Mesenchymal stem cell (in vitro differentiated cells and primary cell): ENCODE data around the gene ABCG2.

Experiments used
- DNase-seq: peaks from one replicate; pipeline ENCODE4 v3.0.0-alpha.2; 2013
- H2AFZ ChIP-seq: one replicate; pipeline ENCODE4 v1.6.1; 2013; ENCODE audit warnings: low read depth, mild to moderate bottlenecking, control low read depth, inconsistent platforms, low read length, moderate library complexity
- H2AK5ac ChIP-seq: 2 replicates; pipeline ENCODE4 v1.6.1; 2013; ENCODE audit warnings: low read length, moderate library complexity, mild to moderate bottlenecking, inconsistent platforms; ENCODE audit not compliant: severe bottlenecking
- H2BK120ac ChIP-seq: one replicate; pipeline ENCODE4 v1.6.1; 2013; ENCODE audit warnings: low read depth, mild to moderate bottlenecking, inconsistent platforms, low read length, moderate library complexity
- H2BK12ac ChIP-seq, 2 experiments: one replicate each; pipeline ENCODE4 v1.6.1; 2013; ENCODE audit warnings: inconsistent platforms in 2 of 2, low read length in 2 of 2, mild to moderate bottlenecking in 2 of 2, moderate library complexity in 2 of 2, control low read depth in 1 of 2
- H2BK15ac ChIP-seq: one replicate; pipeline ENCODE4 v1.6.1; 2013; ENCODE audit warnings: mild to moderate bottlenecking, low read depth, inconsistent platforms; ENCODE audit not compliant: poor library complexity, severe bottlenecking
- H2BK5ac ChIP-seq: 2 replicates; pipeline ENCODE4 v1.6.1; 2013; ENCODE audit warnings: low read depth, mild to moderate bottlenecking, low read length, control low read depth, inconsistent platforms; ENCODE audit not compliant: poor library complexity, severe bottlenecking
- H3K14ac ChIP-seq, 2 experiments: one replicate each; pipeline ENCODE4 v1.6.1; 2013; ENCODE audit warnings: inconsistent platforms in 2 of 2, low read length in 2 of 2, control low read depth in 1 of 2, mild to moderate bottlenecking in 1 of 2, moderate library complexity in 1 of 2
- H3K18ac ChIP-seq, 2 experiments: one replicate each; pipeline ENCODE4 v1.6.1; 2013; ENCODE audit warnings: inconsistent platforms in 2 of 2, low read length in 2 of 2, control low read depth in 1 of 2, low read depth in 1 of 2, mild to moderate bottlenecking in 1 of 2
- H3K23ac ChIP-seq, 2 experiments: one replicate each; pipeline ENCODE4 v1.6.1; 2013; ENCODE audit warnings: inconsistent platforms in 2 of 2, low read length in 2 of 2, mild to moderate bottlenecking in 2 of 2, moderate library complexity in 2 of 2, control low read depth in 1 of 2
- H3K27ac ChIP-seq: 2 replicates; pipeline ENCODE4 v1.5.1; 2013; ENCODE audit warnings: mild to moderate bottlenecking, moderate library complexity, low read length, control low read depth, inconsistent platforms; ENCODE audit not compliant: poor library complexity, severe bottlenecking
- H3K27me3 ChIP-seq, 2 experiments: 2 replicates each; pipeline versions ENCODE4 v1.6.1 to v1.7.0; 2013; ENCODE audit warnings: low read length in 2 of 2, mild to moderate bottlenecking in 2 of 2, moderate library complexity in 2 of 2, control low read depth in 1 of 2, inconsistent platforms in 1 of 2; ENCODE audit not compliant: control insufficient read depth in 1 of 2, insufficient read depth in 1 of 2
- H3K36me3 ChIP-seq, 2 experiments: 2 replicates each; pipeline versions ENCODE4 v1.6.1 to v1.7.0; 2013; ENCODE audit warnings: low read length in 2 of 2, control low read depth in 1 of 2, inconsistent platforms in 1 of 2, low read depth in 1 of 2, mild to moderate bottlenecking in 1 of 2; ENCODE audit not compliant: insufficient read depth in 2 of 2, control insufficient read depth in 1 of 2
- H3K4ac ChIP-seq, 2 experiments: one replicate each; pipeline ENCODE4 v1.6.1; 2013; ENCODE audit warnings: inconsistent platforms in 2 of 2, low read length in 2 of 2, mild to moderate bottlenecking in 2 of 2, moderate library complexity in 2 of 2, control low read depth in 1 of 2, low read depth in 1 of 2
- H3K4me1 ChIP-seq: 2 replicates; pipeline ENCODE4 v1.6.1; 2013; ENCODE audit warnings: low read depth, low read length, control low read depth; ENCODE audit not compliant: control insufficient read depth, insufficient read depth
- H3K4me2 ChIP-seq: 2 replicates; pipeline ENCODE4 v1.6.1; 2013; ENCODE audit warnings: low read length, mild to moderate bottlenecking, inconsistent platforms; ENCODE audit not compliant: poor library complexity, severe bottlenecking
- H3K4me3 ChIP-seq, 2 experiments: 2 replicates each; pipeline versions ENCODE4 v1.5.1 to v1.7.0; 2013; ENCODE audit warnings: low read length in 2 of 2, mild to moderate bottlenecking in 2 of 2, control low read depth in 1 of 2, low read depth in 1 of 2; ENCODE audit not compliant: insufficient read depth in 1 of 2
- H3K79me1 ChIP-seq: replicated peaks from 2 replicates; pipeline ENCODE4 v1.6.1; 2013; ENCODE audit warnings: mild to moderate bottlenecking, control low read depth, low read length, inconsistent platforms; ENCODE audit not compliant: poor library complexity, severe bottlenecking
- H3K9ac ChIP-seq: 2 replicates; pipeline ENCODE4 v1.7.0; 2013; ENCODE audit warnings: mild to moderate bottlenecking, low read length, moderate library complexity
- H3K9me3 ChIP-seq: 2 replicates; pipeline ENCODE4 v1.7.0; 2013; ENCODE audit warnings: mild to moderate bottlenecking, low read length; ENCODE audit not compliant: control insufficient read depth
- H4K8ac ChIP-seq: one replicate; pipeline ENCODE4 v1.6.1; 2013; ENCODE audit warnings: inconsistent platforms, mild to moderate bottlenecking, low read length, moderate library complexity
- H4K91ac ChIP-seq: one replicate; pipeline ENCODE4 v1.6.1; 2013; ENCODE audit warnings: mild to moderate bottlenecking, low read length, inconsistent platforms
- WGBS: methylation state at CpG from one replicate; pipeline ENCODE4 v1.1.7; 2013; ENCODE audit warnings: mixed read lengths; 5-methylcytosine and 5-hydroxymethylcytosine counted together

ABCG2 gene

DNA sequence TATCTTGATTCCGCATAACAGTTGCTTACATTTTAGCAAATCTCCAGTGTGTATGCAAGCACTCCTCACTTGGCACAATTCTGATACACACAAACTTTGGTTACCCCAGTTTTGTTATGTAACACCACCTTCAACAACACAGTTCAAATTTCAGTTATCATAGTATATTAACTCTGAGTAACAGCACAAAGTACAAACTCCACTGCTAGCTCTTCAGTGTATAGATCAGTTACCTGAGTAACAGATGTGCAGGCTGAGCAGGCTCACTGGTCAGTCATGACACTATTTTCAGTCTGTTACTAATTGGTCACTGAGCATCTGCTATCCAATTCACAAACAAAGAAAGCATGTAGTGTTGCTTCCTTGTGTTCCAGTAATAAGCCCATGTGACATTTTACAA is 95.6 kb downstream of the ABCG2 start:
- Histone ChIP-seq H3K18ac (no peak overlapping the region), H2BK5ac (no peak overlapping the region), H2AFZ (no peak overlapping the region), H4K91ac (no peak overlapping the region), H3K14ac (no peak overlapping the region), H3K27ac (no peak overlapping the region), H3K4me1 (no peaks in the 10 kb centered on the region), H2BK120ac (no peak overlapping the region), H2BK15ac (no peak overlapping the region), H3K9ac (no peak overlapping the region), H3K4me3 (no peak overlapping the region), H3K36me3 (peaks cover 21 to 92% of the 10 kb centered on the region in 2 experiments), H2AK5ac (no peak overlapping the region), H3K4ac (no peak overlapping the region), H3K79me1 (peaks cover 3% of the 10 kb centered on the region), H3K4me2 (no peak overlapping the region), H2BK12ac (no peak overlapping the region), H4K8ac (no peak overlapping the region), H3K27me3 (no peaks in the 10 kb centered on the region), H3K9me3 (peaks cover 5% of the 10 kb centered on the region), H3K23ac (no peak overlapping the region)
- WGBS: 94% methylated on average over 1 of the region's 1 CpG
- no peak for DNase-seq

DNA sequence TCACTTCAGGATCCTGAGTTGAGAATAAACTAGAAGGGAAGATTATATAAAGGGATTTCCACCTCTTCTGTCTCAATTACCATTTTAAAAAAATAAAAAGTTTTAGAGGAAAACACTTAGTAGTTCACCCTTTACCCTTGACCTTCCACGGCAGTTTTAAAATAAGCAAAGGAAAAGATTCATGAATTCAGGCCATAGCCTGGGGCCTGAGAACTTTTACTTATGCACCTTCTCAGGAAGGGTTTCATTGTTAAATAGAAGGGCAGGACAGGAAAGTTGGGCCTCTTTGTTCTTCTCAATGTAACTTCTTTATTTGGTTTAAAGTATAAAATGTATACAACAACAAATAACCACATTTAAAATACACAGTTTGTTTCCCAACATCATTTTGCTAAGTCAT is 96.1 kb downstream of the ABCG2 start:
- H3K23ac ChIP-seq: no peak overlapping the region
- H2BK120ac ChIP-seq: no peak overlapping the region
- no peak overlapping the region for H4K8ac ChIP-seq
- H3K4ac ChIP-seq: no peak overlapping the region
- no peak overlapping the region for H2BK15ac ChIP-seq
- H2AFZ ChIP-seq: no peak overlapping the region
- no peak overlapping the region for H2BK12ac ChIP-seq
- H3K79me1 ChIP-seq: peaks cover 3% of the 10 kb centered on the region
- no peak for DNase-seq
- no peaks in the 10 kb centered on the region for H3K27me3 ChIP-seq
- no peak overlapping the region for H3K4me2 ChIP-seq
- H3K36me3 ChIP-seq: peaks cover 18 to 92% of the 10 kb centered on the region in 2 experiments
- H4K91ac ChIP-seq: no peak overlapping the region
- no peak overlapping the region for H3K9ac ChIP-seq
- H3K9me3 ChIP-seq: peaks cover 2% of the 10 kb centered on the region
- no peak overlapping the region for H2BK5ac ChIP-seq
- H3K4me3 ChIP-seq: no peak overlapping the region
- no peak overlapping the region for H3K27ac ChIP-seq
- WGBS: 80% methylated on average over 1 of the region's 1 CpG
- no peak overlapping the region for H2AK5ac ChIP-seq
- no peak overlapping the region for H3K18ac ChIP-seq
- H3K4me1 ChIP-seq: no peaks in the 10 kb centered on the region
- H3K14ac ChIP-seq: no peak overlapping the region

DNA sequence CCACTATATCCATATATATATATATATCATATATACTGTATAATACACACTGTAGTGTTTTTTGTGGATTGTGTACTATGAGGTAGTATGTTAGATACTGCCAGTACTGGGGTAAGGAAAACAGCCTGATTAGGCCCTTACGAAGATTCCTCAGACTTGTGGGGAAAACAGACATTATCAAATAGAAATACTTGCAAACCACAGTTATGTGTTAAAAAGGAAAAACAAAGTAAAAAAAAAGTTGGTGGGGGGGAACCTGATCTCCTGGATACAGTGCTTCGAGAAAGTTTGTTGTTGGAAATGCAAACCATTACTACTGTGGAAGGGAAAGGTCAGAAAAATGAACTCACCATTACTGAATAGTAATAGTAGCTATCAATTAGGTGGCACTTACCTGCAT is 98.0 kb downstream of the ABCG2 start:
- Histone ChIP-seq H3K36me3 (peaks cover 15 to 92% of the 10 kb centered on the region in 2 experiments), H2AK5ac (no peak overlapping the region), H4K91ac (no peak overlapping the region), H2BK120ac (no peak overlapping the region), H3K18ac (no peak overlapping the region), H2AFZ (no peak overlapping the region), H3K27ac (no peak overlapping the region), H3K23ac (no peak overlapping the region), H3K27me3 (no peaks in the 10 kb centered on the region), H2BK5ac (no peak overlapping the region), H3K9ac (no peak overlapping the region), H3K4me3 (no peak overlapping the region), H3K4ac (no peak overlapping the region), H3K9me3 (no peaks in the 10 kb centered on the region), H3K14ac (no peak overlapping the region), H2BK12ac (no peak overlapping the region), H3K4me1 (no peaks in the 10 kb centered on the region), H3K4me2 (no peak overlapping the region), H3K79me1 (peaks cover 3% of the 10 kb centered on the region), H2BK15ac (no peak overlapping the region), H4K8ac (no peak overlapping the region)
- 88% methylated on average over 1 of the region's 2 CpGs for WGBS
- no peak for DNase-seq

DNA sequence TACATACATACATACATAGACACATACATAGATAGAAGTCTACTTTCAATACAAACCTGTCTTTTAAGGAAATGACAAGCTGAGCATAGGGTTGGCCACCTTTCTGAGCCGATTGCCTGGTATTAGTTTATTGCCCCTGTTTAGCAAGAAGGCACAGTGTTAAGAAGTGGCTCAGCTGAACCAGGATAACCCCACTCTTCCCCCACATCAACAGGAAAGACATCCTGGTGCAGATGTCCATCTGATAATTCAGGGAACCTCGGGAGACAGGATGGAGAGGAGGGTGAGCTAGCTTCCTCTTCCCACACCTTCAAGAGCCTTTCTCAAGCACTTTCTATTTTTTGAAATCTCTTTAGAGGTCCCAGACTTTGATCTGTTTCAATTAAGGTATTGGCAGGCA is 98.7 kb downstream of the ABCG2 start:
- Histone ChIP-seq H3K4me1 (no peaks in the 10 kb centered on the region), H3K14ac (no peak overlapping the region), H3K9ac (no peak overlapping the region), H2BK5ac (no peak overlapping the region), H3K23ac (no peak overlapping the region), H3K27me3 (no peaks in the 10 kb centered on the region), H2AK5ac (no peak overlapping the region), H3K27ac (no peak overlapping the region), H3K18ac (no peak overlapping the region), H3K36me3 (peaks cover 17 to 89% of the 10 kb centered on the region in 2 experiments), H3K4me2 (no peak overlapping the region), H3K9me3 (no peaks in the 10 kb centered on the region), H2BK120ac (no peak overlapping the region), H2AFZ (no peak overlapping the region), H4K91ac (no peak overlapping the region), H2BK12ac (no peak overlapping the region), H3K79me1 (peaks cover 3% of the 10 kb centered on the region), H2BK15ac (no peak overlapping the region), H3K4ac (no peak overlapping the region), H3K4me3 (no peak overlapping the region), H4K8ac (no peak overlapping the region)
- DNase-seq: no peak
- WGBS: 50% methylated on average over 2 of the region's 2 CpGs
